KMS-11 (cell line): ENCODE measurements around the gene ENOX2.

Experiments used
- H2AFZ ChIP-seq: fragments of 200-600 bp; sonication (generic); 2 replicates; pipeline ENCODE4 v1.6.1; 2016; ENCODE audit warnings: antibody characterized with exemption, mixed run types, low read depth
- H3K27ac ChIP-seq: fragments of 200-600 bp; sonication (generic); 2 replicates; pipeline ENCODE4 v1.6.1; 2016; ENCODE audit warnings: mild to moderate bottlenecking, mixed run types
- H3K27me3 ChIP-seq: fragments of 200-600 bp; sonication (generic); 2 replicates; pipeline ENCODE4 v1.6.1; 2017; ENCODE audit warnings: mild to moderate bottlenecking, low read depth, mixed run types, moderate library complexity; ENCODE audit not compliant: insufficient read depth
- H3K36me3 ChIP-seq: fragments of 200-600 bp; sonication (generic); 2 replicates; pipeline ENCODE4 v1.6.1; 2017; ENCODE audit warnings: mild to moderate bottlenecking, mixed run types; ENCODE audit not compliant: insufficient read depth
- H3K4me1 ChIP-seq: fragments of 200-600 bp; sonication (generic); 2 replicates; pipeline ENCODE4 v1.6.1; 2016; ENCODE audit warnings: mild to moderate bottlenecking, low read depth, mixed run types; ENCODE audit not compliant: poor library complexity, severe bottlenecking
- H3K4me2 ChIP-seq: fragments of 200-600 bp; sonication (generic); 2 replicates; pipeline ENCODE4 v1.7.0; 2016; ENCODE audit warnings: mild to moderate bottlenecking, mixed run types
- H3K4me3 ChIP-seq: fragments of 200-600 bp; sonication (generic); IDR thresholded peaks from 2 replicates; pipeline ENCODE4 v1.6.1; 2017; ENCODE audit warnings: low read depth, low read length, mixed read lengths; ENCODE audit not compliant: insufficient read depth
- H3K79me2 ChIP-seq: fragments of 200-600 bp; sonication (generic); 2 replicates; pipeline ENCODE4 v1.6.1; 2016; ENCODE audit warnings: low read depth, mixed run types; ENCODE audit not compliant: insufficient read depth
- H3K9ac ChIP-seq: fragments of 200-600 bp; sonication (generic); 2 replicates; pipeline ENCODE4 v1.6.1; 2016; ENCODE audit warnings: mild to moderate bottlenecking, mixed run types
- H4K20me1 ChIP-seq: fragments of 200-600 bp; sonication (generic); 2 replicates; pipeline ENCODE4 v1.6.1; 2016; ENCODE audit warnings: mild to moderate bottlenecking, mixed run types; ENCODE audit not compliant: insufficient read depth
- CTCF ChIP-seq: fragments of 200-600 bp; sonication (generic); conservative IDR thresholded peaks from 2 replicates; pipeline ENCODE4 v1.6.1; 2017; ENCODE audit warnings: low read depth, mild to moderate bottlenecking, antibody characterized with exemption, low read length, moderate library complexity, mixed read lengths

ENOX2 gene

DNA sequence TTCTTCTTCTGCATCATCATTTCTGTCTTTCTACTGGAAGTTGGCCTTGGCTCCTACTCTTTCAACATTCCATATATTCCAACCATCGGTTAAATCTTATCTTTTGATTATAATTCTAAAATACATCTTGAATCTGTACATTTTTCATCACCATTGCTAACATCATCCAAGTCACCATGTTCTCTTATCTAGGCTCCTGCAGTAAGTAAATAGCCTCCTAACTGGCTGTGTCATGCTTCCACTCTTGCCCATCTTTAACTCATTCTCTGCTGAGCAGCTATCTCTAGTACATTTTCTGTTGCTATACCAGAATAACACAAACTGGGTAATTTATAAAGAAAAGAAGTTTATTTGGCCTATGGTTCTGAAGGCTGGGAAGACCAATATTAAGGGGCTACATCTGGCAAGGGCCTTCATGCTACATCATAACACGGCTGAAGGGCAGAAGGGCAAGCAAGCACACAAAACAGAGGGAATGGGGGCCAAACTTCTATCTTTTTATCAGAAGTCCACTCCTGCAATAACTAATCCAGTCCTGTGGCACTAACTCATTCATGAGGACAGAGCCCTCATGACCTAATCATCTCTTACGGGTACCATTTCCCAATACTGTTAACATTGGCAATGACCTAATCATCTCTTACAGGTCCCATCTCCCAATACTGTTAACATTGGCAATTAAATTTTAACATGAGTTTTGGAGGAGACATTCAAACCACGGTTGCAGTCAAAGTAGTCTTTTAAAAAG, 72.2 kb downstream of the ENOX2 start:
- Histone ChIP-seq H3K27ac (no peak overlapping the region), H2AFZ (no peak overlapping the region), H3K4me1 (no peaks in the 10 kb centered on the region), H3K36me3 (no peaks in the 10 kb centered on the region), H3K4me2 (no peak overlapping the region), H3K79me2 (no peaks in the 10 kb centered on the region), H4K20me1 (no peaks in the 10 kb centered on the region), H3K27me3 (no peaks in the 10 kb centered on the region), H3K4me3 (no peak overlapping the region), H3K9ac (no peak overlapping the region)
- TF ChIP-seq CTCF = no peak

DNA sequence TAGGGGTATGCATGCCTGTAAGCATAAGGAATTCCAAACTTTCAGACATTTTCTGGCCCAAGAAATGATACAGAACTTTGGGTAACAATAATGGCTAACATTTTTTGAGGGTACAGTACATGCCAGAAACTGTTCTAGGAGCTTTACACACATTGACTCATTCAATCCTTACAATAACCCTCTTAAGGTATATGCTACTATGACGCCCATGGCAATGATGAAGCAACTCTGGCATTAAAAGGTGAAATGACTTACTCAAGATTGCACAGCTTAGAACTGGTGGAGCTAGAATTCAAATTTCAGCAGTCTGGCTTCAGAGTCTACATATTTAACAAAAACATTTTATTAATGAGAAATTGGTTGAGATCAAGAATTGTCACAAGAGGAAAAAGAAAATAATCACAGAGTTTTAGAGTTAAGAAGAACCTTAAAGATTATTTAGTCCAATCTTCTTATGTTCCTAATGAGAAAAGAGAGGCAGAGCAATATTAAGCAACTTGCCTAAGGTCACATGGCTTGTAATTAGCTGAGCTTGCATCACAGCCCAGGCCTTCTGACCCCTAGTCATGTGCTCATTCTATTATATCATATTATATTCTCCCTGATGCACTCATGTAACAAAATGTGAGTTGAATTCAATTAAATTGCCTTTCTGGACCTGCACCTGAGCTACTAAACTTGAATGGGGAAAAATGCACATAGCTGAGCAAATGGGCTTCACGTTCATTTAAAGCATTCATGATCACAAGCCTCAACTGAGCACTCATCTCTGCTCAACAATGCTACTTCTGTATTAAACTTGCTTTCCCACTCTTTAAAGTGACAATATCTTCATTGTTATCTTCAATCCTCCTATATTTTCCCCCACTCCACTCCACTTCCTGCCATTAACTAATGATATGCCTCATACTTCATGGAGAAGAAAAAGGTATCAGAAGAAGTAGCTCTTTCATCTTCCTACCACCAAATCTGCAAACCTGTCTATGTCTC, 73.2 kb downstream of the ENOX2 start:
- no peaks in the 10 kb centered on the region for H3K27me3 ChIP-seq
- H4K20me1 ChIP-seq = no peaks in the 10 kb centered on the region
- H3K27ac ChIP-seq = no peak overlapping the region

DNA sequence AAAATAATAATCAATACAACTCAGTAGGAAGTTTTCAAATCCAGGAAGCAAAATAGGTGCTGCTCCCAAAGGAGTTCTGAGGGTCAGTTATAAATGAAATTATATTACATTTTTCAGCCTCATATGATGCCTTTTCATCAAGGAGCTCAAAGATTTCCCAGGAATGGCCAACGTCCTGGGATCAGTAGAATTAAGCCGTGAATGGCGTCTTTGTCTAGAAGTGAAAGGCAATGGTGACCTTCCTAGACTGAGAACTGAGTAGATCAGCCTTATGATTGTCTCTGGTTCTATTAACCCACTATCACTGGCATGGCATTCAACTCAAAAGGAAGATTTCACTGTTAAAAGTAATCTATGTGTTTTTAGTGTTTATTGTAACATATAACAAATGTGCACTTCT, 74.4 kb downstream of the ENOX2 start:
- no peaks in the 10 kb centered on the region for H4K20me1 ChIP-seq
- H3K79me2 ChIP-seq = no peaks in the 10 kb centered on the region
- H3K4me1 ChIP-seq = no peaks in the 10 kb centered on the region
- H3K4me3 ChIP-seq = no peak overlapping the region
- no peaks in the 10 kb centered on the region for H3K27me3 ChIP-seq
- no peak overlapping the region for H2AFZ ChIP-seq
- H3K27ac ChIP-seq = no peak overlapping the region
- H3K36me3 ChIP-seq = no peaks in the 10 kb centered on the region
- no peak overlapping the region for H3K9ac ChIP-seq
- no peak for TF ChIP-seq CTCF
- H3K4me2 ChIP-seq = no peak overlapping the region

More for the DNA sequence above, 73.2 kb downstream of the ENOX2 start:
- TF ChIP-seq CTCF = no peak
- no peaks in the 10 kb centered on the region for H3K4me1 ChIP-seq
- H3K4me3 ChIP-seq = no peak overlapping the region
- no peak overlapping the region for H2AFZ ChIP-seq
- no peak overlapping the region for H3K4me2 ChIP-seq
- H3K79me2 ChIP-seq = no peaks in the 10 kb centered on the region
- H3K36me3 ChIP-seq = no peaks in the 10 kb centered on the region
- H3K9ac ChIP-seq = no peak overlapping the region

GRCh38 chrX:130827648-130828047, 75.4 kb downstream of the ENOX2 start:
- no peaks in the 10 kb centered on the region for H3K4me1 ChIP-seq

More at GRCh38 chrX:130827648-130828047, 75.4 kb downstream of the ENOX2 start:
- Histone ChIP-seq H3K36me3 (no peaks in the 10 kb centered on the region), H3K4me3 (no peak overlapping the region), H3K27ac (no peak overlapping the region), H3K27me3 (no peaks in the 10 kb centered on the region), H3K9ac (no peak overlapping the region), H4K20me1 (no peaks in the 10 kb centered on the region), H3K4me2 (no peak overlapping the region), H2AFZ (no peak overlapping the region), H3K79me2 (no peaks in the 10 kb centered on the region)
- TF ChIP-seq CTCF = no peak
